ENCODE data around the gene ACP7. TPM values are rescaled to one million over a fixed set of nuclear protein-coding genes. Genes with fewer than 3 reads are reported as not detected.
A peak's percentile ranks its signal among the peaks of the same experiment; 100 is the strongest.

Gene ACP7
- total RNA-seq, 2 donors from 2014 or later, result not detected

- Mint-ChIP-seq H3K4me1 (peaks cover 30% of the 10 kb centered on the region), H3K4me3 (peak overlapping the region; percentile 90)
Observed at GRCh38 chr19:39127812-39128515, 43.8 kb downstream of the ACP7 start.

DNA sequence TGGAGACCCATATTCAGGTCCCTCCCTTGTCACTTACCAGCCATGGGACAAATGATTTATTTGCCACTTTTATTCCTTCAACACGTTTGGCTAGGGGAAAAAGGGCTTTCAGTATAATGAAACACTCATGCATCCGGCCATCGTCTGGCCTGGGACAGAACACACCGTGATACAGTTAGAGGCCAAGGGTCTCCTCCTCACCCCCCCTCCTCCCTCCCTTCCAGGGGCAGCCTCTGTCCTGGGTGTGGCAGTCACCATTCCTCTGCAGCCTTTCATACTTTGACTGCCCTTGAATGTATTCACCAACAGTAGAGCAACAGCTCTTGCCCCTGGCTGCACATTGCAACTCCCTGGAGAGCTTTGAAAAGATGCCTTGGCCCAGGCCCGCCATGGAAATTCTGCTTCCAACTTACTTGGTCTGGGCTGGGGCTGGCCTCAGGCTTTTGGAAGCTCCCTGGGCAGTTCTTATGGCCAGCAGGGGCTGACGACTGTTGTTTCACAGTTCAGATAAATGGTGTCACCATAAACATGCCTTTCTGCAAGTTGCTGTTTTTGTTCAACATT lies 44.4 kb downstream of the ACP7 start:
- H3K4me3 Mint-ChIP-seq, result no peak overlapping the region
- no peaks in the 10 kb centered on the region for H3K9me3 Mint-ChIP-seq
- H3K27me3 Mint-ChIP-seq, result no peaks in the 10 kb centered on the region
- no peak overlapping the region for H3K27ac Mint-ChIP-seq
- H3K4me1 Mint-ChIP-seq, result peaks cover 31% of the 10 kb centered on the region
- no peak for ATAC-seq (replicated peaks)
- H3K36me3 Mint-ChIP-seq (ENCODE audit: low read depth), result peaks cover 9% of the 10 kb centered on the region

More at GRCh38 chr19:39127812-39128515, 43.8 kb downstream of the ACP7 start:
- no peak for ATAC-seq (replicated peaks)
- Mint-ChIP-seq H3K36me3 (ENCODE audit: low read depth) (peaks cover 9% of the 10 kb centered on the region), H3K9me3 (no peaks in the 10 kb centered on the region), H3K27ac (peak overlapping the region; percentile 56), H3K27me3 (no peaks in the 10 kb centered on the region)

GRCh38 chr19:39129116-39129515 lies 44.9 kb downstream of the ACP7 start:
- H3K27ac Mint-ChIP-seq, result no peak overlapping the region
- H3K4me3 Mint-ChIP-seq, result no peak overlapping the region
- H3K27me3 Mint-ChIP-seq, result no peaks in the 10 kb centered on the region
- ATAC-seq (replicated peaks), result no peak
- no peaks in the 10 kb centered on the region for H3K9me3 Mint-ChIP-seq
- H3K36me3 Mint-ChIP-seq (ENCODE audit: low read depth), result peaks cover 9% of the 10 kb centered on the region
- peaks cover 30% of the 10 kb centered on the region for H3K4me1 Mint-ChIP-seq

GRCh38 chr19:39130337-39131254 lies 46.4 kb downstream of the ACP7 start:
- peaks cover 20% of the 10 kb centered on the region for H3K4me1 Mint-ChIP-seq
- no peaks in the 10 kb centered on the region for H3K9me3 Mint-ChIP-seq
- H3K27me3 Mint-ChIP-seq, result no peaks in the 10 kb centered on the region
- peak overlapping the region; percentile 76 for H3K27ac Mint-ChIP-seq
- no peak overlapping the region for H3K4me3 Mint-ChIP-seq
- ATAC-seq (replicated peaks), result no peak
- peaks cover 6% of the 10 kb centered on the region for H3K36me3 Mint-ChIP-seq (ENCODE audit: low read depth)

GRCh38 chr19:39131255-39131755 lies 47.1 kb downstream of the ACP7 start:
- H3K9me3 Mint-ChIP-seq, result no peaks in the 10 kb centered on the region
- no peaks in the 10 kb centered on the region for H3K36me3 Mint-ChIP-seq (ENCODE audit: low read depth)
- peaks cover 19% of the 10 kb centered on the region for H3K4me1 Mint-ChIP-seq
- no peak overlapping the region for H3K4me3 Mint-ChIP-seq
- H3K27ac Mint-ChIP-seq, result peak overlapping the region; percentile 76
- H3K27me3 Mint-ChIP-seq, result no peaks in the 10 kb centered on the region
- no peak for ATAC-seq (replicated peaks)

DNA sequence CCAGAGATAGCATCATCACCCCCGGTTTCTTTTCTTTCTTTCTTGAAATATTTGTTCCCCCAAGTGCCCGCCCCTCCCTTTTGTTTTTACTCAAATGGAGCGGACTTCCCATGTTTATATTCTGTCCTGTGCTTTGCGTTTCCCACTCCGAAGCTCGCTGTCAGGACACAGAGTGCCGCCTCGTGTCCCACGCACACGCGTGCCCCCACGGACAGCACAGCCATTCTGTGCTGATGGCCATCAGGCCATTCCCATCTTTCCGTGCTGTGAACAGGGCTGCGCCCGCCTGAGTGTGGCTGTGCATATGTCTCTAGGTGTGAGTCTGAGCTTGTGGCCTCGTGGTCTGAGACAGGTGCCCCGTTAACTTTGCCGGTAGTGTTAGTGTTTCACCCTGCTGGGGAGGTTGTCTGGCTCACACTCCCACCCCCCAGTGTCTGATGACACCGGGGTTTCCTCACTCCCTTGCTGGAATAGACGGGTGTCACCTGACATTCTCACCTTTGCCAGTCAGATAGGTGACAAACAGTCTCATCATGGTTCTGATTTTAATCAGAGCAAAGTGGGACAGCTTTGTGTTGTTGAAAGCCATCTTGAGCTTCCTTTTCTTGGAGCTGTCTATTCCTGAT lies 48.3 kb downstream of the ACP7 start:
- ATAC-seq (replicated peaks), result peak; percentile 81
- Mint-ChIP-seq H3K4me1 (peaks cover 21% of the 10 kb centered on the region), H3K9me3 (no peaks in the 10 kb centered on the region), H3K4me3 (peak overlapping the region; percentile 47), H3K27ac (peak overlapping the region; percentile 76), H3K36me3 (ENCODE audit: low read depth) (no peaks in the 10 kb centered on the region), H3K27me3 (no peaks in the 10 kb centered on the region)

DNA sequence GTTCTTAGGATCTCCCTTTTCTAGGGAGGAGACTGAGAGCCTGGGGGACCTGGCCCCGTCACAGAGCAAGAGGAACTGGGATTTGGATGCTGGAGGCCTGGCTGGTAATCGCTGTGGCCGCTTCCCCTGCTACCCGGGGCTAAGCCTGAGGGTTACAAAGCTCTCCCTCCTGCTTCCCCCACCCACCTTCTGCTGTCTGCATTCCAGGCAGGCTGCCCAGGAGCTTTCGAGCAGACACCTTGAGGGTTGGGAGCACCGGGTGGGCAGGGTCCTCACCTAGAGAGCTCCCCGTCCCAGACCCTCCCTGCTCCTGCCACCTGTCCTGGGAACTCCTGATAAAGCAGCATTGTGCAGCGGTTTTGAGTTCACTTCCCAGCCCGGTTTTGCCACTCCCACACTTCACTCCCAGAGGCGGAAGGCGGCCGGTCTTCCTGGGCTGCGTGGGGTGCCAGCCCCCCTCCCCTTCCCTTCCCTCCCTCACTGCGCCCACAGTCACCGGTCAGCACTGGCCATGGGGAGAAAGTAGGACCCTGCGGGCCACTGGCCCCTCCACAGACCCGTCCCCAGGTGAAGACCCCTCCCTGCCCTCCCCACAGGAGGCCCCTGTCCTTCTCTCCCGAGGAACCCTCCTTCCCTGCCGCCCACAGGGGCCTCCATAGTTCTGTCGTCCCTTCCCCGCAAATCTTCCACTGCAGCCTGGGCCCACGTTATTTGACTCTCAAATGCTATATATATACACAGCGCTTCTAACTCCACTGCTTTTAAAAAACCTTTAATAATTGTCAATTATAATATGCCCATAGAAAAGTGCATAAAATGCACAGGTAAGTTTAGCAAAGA lies 49.5 kb downstream of the ACP7 start:
- Mint-ChIP-seq H3K4me1 (peaks cover 21% of the 10 kb centered on the region), H3K4me3 (no peak overlapping the region), H3K27me3 (no peaks in the 10 kb centered on the region), H3K36me3 (ENCODE audit: low read depth) (no peaks in the 10 kb centered on the region), H3K9me3 (no peaks in the 10 kb centered on the region), H3K27ac (no peak overlapping the region)
- no peak for ATAC-seq (replicated peaks)

DNA sequence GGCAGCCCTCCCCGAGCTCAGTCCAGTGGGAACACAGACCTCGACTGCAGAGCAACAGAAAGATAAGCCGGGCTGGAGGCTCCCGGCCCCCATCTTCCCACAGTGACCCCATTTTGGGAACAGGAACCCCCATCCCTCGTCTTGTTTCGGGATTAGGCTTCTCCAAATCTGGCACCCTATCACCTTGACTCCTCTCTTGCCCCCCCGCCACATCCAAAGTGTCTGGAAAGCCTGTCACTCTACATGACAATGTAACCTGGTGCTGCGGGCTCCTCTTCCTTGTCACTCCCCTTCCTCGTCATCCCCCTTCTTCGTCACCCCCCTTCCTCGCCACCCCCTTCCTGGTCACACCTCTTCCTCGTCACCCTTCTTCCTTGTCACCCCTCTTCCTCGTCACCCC lies 51.5 kb downstream of the ACP7 start:
- Mint-ChIP-seq H3K27ac (peak overlapping the region; percentile 83), H3K4me1 (peaks cover 18% of the 10 kb centered on the region), H3K9me3 (no peaks in the 10 kb centered on the region), H3K36me3 (ENCODE audit: low read depth) (no peaks in the 10 kb centered on the region), H3K4me3 (no peak overlapping the region), H3K27me3 (no peaks in the 10 kb centered on the region)
- no peak for ATAC-seq (replicated peaks)

GRCh38 chr19:39136225-39136940 lies 52.2 kb downstream of the ACP7 start:
- ATAC-seq (replicated peaks), result no peak
- no peaks in the 10 kb centered on the region for H3K9me3 Mint-ChIP-seq
- H3K27me3 Mint-ChIP-seq, result no peaks in the 10 kb centered on the region
- H3K36me3 Mint-ChIP-seq (ENCODE audit: low read depth), result no peaks in the 10 kb centered on the region
- H3K4me3 Mint-ChIP-seq, result no peak overlapping the region
- peaks cover 22% of the 10 kb centered on the region for H3K4me1 Mint-ChIP-seq
- H3K27ac Mint-ChIP-seq, result peak overlapping the region; percentile 83

DNA sequence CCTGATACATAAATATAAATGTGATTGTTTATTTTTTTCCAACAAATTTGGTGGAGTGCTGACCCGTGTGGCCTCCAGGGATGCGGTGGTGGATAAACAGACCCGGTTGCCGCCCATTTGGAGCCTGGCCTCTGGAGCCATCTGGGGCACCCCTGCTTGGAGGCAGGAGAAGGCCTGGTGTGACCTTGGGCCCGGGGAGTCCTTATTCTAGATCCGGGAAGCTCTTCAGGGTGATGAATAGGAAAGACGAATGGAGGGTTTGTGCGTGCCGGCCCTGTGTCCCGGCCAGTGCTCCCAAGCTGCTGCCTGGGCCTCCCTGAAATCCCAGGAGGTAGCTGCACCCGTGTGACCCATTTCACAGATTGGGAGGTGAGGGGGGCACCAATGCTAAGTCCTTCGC lies 53.0 kb downstream of the ACP7 start:
- no peak overlapping the region for H3K27ac Mint-ChIP-seq
- no peak overlapping the region for H3K4me3 Mint-ChIP-seq
- H3K27me3 Mint-ChIP-seq, result no peaks in the 10 kb centered on the region
- peaks cover 19% of the 10 kb centered on the region for H3K4me1 Mint-ChIP-seq
- no peak for ATAC-seq (replicated peaks)
- no peaks in the 10 kb centered on the region for H3K36me3 Mint-ChIP-seq (ENCODE audit: low read depth)
- H3K9me3 Mint-ChIP-seq, result no peaks in the 10 kb centered on the region

DNA sequence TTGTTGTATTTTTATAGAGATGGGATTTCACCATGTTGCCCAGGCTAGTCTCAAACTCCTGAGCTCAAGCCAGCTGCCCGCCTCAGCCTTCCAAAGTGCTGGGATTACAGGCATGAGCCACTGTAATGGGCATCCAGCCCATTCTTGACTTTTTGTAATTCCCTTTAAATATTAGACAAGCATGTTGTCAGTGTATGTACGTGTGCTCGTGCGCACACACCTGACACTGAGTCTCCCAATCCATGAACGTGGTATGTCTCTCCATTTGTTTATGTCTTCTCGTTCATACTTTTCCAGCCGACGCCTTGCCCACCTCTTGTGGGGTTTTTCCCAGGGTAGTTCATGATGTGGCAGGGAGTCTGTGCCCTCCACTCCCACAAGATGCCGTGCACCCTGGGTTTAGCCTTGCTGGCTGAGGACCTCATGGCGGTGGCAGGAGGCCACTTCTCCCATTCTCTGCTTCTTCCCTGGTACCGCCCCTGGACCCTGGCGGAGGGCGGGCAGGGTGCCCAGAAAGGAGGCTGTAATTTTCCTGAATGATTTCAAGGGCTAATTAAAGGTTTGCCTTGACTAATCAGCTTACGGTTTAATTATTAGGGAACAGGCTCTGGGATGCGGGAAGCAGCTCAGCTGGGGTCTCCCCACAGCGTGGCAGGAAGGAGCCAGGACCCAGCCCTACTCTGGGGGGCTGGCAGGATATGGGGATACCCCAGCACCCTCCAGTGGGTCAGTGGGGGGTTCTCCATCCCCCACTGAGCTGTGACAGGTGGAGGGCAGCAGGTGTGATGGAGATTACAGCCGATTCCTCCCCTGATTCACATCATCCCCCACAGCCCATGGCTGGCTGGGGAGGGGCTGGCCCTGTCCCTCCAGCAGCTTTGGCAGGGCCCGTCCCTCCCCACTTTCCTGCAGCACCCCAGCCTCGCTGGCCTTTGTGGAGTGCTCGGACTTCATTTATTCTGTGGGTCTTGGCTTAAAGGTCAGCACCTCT lies 54.3 kb downstream of the ACP7 start:
- Mint-ChIP-seq H3K27ac (no peak overlapping the region), H3K4me3 (no peak overlapping the region), H3K9me3 (no peaks in the 10 kb centered on the region)

DNA sequence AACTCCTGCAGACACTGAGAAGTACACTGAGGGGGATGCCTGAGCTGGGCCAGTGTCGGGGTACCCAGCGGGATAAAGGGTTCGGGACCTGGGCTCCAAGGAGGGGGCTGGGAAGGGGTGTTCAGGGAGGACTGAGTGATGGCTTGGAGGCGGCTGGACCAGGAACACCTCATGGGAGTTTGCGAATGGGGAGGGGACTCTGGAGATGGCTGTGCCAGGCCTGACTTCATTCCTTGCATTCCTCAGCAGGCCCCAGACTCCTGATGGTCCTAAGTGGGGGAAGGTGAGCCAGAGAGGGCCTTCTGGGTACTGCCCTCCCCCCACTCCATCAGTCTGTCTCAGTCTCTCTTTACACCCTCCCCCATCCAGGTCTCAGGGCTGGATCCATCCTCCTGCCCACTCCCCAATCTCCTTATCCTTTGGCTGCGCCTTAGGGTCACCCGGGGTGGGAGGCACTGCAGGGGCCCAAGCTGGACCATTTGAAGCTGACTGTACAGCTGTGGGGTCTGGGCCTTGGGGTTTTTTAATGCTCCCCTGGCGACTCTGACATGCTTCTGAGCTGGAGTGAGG lies 55.2 kb downstream of the ACP7 start:
- Mint-ChIP-seq H3K27ac (no peak overlapping the region), H3K9me3 (no peaks in the 10 kb centered on the region), H3K4me1 (peaks cover 9% of the 10 kb centered on the region), H3K27me3 (no peaks in the 10 kb centered on the region), H3K36me3 (ENCODE audit: low read depth) (no peaks in the 10 kb centered on the region), H3K4me3 (no peak overlapping the region)
- ATAC-seq (replicated peaks), result no peak

More for the DNA sequence above, 54.3 kb downstream of the ACP7 start:
- H3K27me3 Mint-ChIP-seq, result no peaks in the 10 kb centered on the region
- H3K36me3 Mint-ChIP-seq (ENCODE audit: low read depth), result no peaks in the 10 kb centered on the region
- no peak for ATAC-seq (replicated peaks)
- H3K4me1 Mint-ChIP-seq, result peaks cover 9% of the 10 kb centered on the region

Data from activated T-helper 17 cell treated with anti-CD3 and anti-CD28 coated beads, Interleukin-2, amount 50 U/mL, for 72 hours (primary cell).